Sigmoid colon (tissue), 4 donors: Measurements from ENCODE around the gene ASPRV1.

ENCODE experiments used
- POLR2AphosphoS5 ChIP-seq, 4 donors: sonication (generic); formaldehyde crosslinking; IDR thresholded peaks; one replicate each; pipeline ENCODE4 v1.6.1; 2017; ENCODE audit warnings: antibody characterized with exemption in 4 of 4
- TF ChIP-seq, protein P1 (sequence below), 4 experiments: fragments of 450-650 bp in 3 of 4; fragments of 200-600 bp in 1 of 4; IDR thresholded peaks; one replicate each; pipeline ENCODE4 v1.5.1; 2016 to 2019; ENCODE audit warnings: antibody characterized with exemption in 4 of 4, mild to moderate bottlenecking in 3 of 4, moderate library complexity in 2 of 4

DNA sequence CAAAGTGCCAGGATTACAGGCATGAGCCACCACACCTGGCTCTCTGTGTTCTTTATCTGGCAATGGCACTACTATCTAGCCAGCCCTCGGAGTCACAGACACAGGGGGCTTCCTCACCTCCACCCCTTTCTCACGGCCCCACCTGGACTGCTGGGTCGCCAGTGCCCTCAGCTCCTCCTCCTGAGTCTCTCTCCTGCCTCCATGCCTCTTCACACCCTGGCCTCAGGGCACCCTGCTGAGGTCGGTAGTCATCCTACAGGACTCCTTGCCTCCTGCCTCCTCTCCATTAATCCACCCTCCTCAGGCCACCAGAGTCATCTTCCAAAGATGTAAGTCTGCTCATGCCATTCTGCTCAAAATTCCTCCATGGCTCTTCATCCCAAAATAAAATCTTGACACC lies 8.6 kb upstream of the ASPRV1 start:
- TF ChIP-seq, protein P1, sequence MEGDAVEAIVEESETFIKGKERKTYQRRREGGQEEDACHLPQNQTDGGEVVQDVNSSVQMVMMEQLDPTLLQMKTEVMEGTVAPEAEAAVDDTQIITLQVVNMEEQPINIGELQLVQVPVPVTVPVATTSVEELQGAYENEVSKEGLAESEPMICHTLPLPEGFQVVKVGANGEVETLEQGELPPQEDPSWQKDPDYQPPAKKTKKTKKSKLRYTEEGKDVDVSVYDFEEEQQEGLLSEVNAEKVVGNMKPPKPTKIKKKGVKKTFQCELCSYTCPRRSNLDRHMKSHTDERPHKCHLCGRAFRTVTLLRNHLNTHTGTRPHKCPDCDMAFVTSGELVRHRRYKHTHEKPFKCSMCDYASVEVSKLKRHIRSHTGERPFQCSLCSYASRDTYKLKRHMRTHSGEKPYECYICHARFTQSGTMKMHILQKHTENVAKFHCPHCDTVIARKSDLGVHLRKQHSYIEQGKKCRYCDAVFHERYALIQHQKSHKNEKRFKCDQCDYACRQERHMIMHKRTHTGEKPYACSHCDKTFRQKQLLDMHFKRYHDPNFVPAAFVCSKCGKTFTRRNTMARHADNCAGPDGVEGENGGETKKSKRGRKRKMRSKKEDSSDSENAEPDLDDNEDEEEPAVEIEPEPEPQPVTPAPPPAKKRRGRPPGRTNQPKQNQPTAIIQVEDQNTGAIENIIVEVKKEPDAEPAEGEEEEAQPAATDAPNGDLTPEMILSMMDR (IDR thresholded peaks at IDR 0.05), result no peak
- TF ChIP-seq POLR2AphosphoS5 (IDR thresholded peaks at IDR 0.05), result no peak
